ENCODE data around the gene FNBP1. TPM values are rescaled to one million over a fixed set of nuclear protein-coding genes. Genes with fewer than 3 reads are reported as not detected.
"Not testable (repeated sequence)": the region's sequence is repeated elsewhere in the genome, so short reads cannot be mapped to it uniquely, and the experiment has no call there.

The FNBP1 gene
- total RNA-seq, 1 donor from 2014 or later, result 245 TPM

GRCh38 chr9:130006952-130007351 lies 36.0 kb downstream of the FNBP1 start:
- H3K9me3 Mint-ChIP-seq, H3K27me3 Mint-ChIP-seq, DNase-seq: not testable (repeated sequence)
- Mint-ChIP-seq H3K36me3 (ENCODE audit: low read depth) (peaks cover 53% of the 10 kb centered on the region), H3K4me1 (peaks cover 60% of the 10 kb centered on the region), H3K4me3 (peak overlapping the region; percentile 60), H3K27ac (peak overlapping the region; percentile 93)
- intact Hi-C loops (cut with micrococcal nuclease), result loop anchor here (1.0 kb wide), 1 partner anchor 8 kb away; no protein-coding TSS in a partner anchor

GRCh38 chr9:130003943-130004552 lies 38.9 kb downstream of the FNBP1 start:
- no peak for DNase-seq
- H3K27ac Mint-ChIP-seq, result peak overlapping the region; percentile 48
- no peak overlapping the region for H3K4me3 Mint-ChIP-seq
- H3K9me3 Mint-ChIP-seq, result no peaks in the 10 kb centered on the region
- H3K4me1 Mint-ChIP-seq, result peaks cover 53% of the 10 kb centered on the region
- peaks cover 42% of the 10 kb centered on the region for H3K36me3 Mint-ChIP-seq (ENCODE audit: low read depth)
- H3K27me3 Mint-ChIP-seq, result no peaks in the 10 kb centered on the region
- intact Hi-C loops (cut with micrococcal nuclease), result no loop called here

GRCh38 chr9:130002320-130002719 lies 40.7 kb downstream of the FNBP1 start:
- Mint-ChIP-seq H3K36me3 (ENCODE audit: low read depth) (peaks cover 43% of the 10 kb centered on the region), H3K27me3 (no peaks in the 10 kb centered on the region), H3K27ac (peak overlapping the region; percentile 67), H3K4me3 (no peak overlapping the region), H3K4me1 (peaks cover 49% of the 10 kb centered on the region), H3K9me3 (no peaks in the 10 kb centered on the region)
- no peak for DNase-seq
- intact Hi-C loops (cut with micrococcal nuclease), result no loop called here

- Mint-ChIP-seq H3K9me3 (no peaks in the 10 kb centered on the region), H3K4me3 (no peak overlapping the region), H3K27ac (peak overlapping the region; percentile 67), H3K36me3 (ENCODE audit: low read depth) (peaks cover 41% of the 10 kb centered on the region), H3K27me3 (no peaks in the 10 kb centered on the region), H3K4me1 (peaks cover 46% of the 10 kb centered on the region)
- intact Hi-C loops (cut with micrococcal nuclease), result no loop called here
- DNase-seq, result no peak
Measured at GRCh38 chr9:130001190-130001589, 41.8 kb downstream of the FNBP1 start.

GRCh38 chr9:129999141-129999510 lies 43.9 kb downstream of the FNBP1 start:
- Mint-ChIP-seq H3K27ac (peak overlapping the region; percentile 86), H3K27me3 (no peaks in the 10 kb centered on the region), H3K4me3 (peak overlapping the region; percentile 58), H3K4me1 (peaks cover 57% of the 10 kb centered on the region), H3K36me3 (ENCODE audit: low read depth) (peaks cover 50% of the 10 kb centered on the region), H3K9me3 (no peaks in the 10 kb centered on the region)
- intact Hi-C loops (cut with micrococcal nuclease), result loop anchor here (1.0 kb wide), 1 partner anchor 8 kb away; no protein-coding TSS in a partner anchor
- no peak for DNase-seq

- H3K9me3 Mint-ChIP-seq, result no peaks in the 10 kb centered on the region
- H3K27me3 Mint-ChIP-seq, result no peaks in the 10 kb centered on the region
- peak overlapping the region; percentile 86 for H3K27ac Mint-ChIP-seq
- peaks cover 51% of the 10 kb centered on the region for H3K36me3 Mint-ChIP-seq (ENCODE audit: low read depth)
- H3K4me1 Mint-ChIP-seq, result peaks cover 59% of the 10 kb centered on the region
- no peak for DNase-seq
- peak overlapping the region; percentile 58 for H3K4me3 Mint-ChIP-seq
- intact Hi-C loops (cut with micrococcal nuclease), result loop anchor here (1.0 kb wide), 1 partner anchor 9 kb away; no protein-coding TSS in a partner anchor
Measured at GRCh38 chr9:129998491-129999140, 44.4 kb downstream of the FNBP1 start.

GRCh38 chr9:129997706-129998105 lies 45.3 kb downstream of the FNBP1 start:
- intact Hi-C loops (cut with micrococcal nuclease), result not testable (repeated sequence)

GRCh38 chr9:129996161-129996830 lies 46.7 kb downstream of the FNBP1 start:
- H3K27me3 Mint-ChIP-seq, result no peaks in the 10 kb centered on the region
- peaks cover 54% of the 10 kb centered on the region for H3K4me1 Mint-ChIP-seq
- H3K4me3 Mint-ChIP-seq, result peak overlapping the region; percentile 75
- intact Hi-C loops (cut with micrococcal nuclease), result no loop called here
- peak overlapping the region; percentile 95 for H3K27ac Mint-ChIP-seq
- H3K36me3 Mint-ChIP-seq (ENCODE audit: low read depth), result peaks cover 43% of the 10 kb centered on the region
- no peaks in the 10 kb centered on the region for H3K9me3 Mint-ChIP-seq
- no peak for DNase-seq

More at GRCh38 chr9:129997706-129998105, 45.3 kb downstream of the FNBP1 start:
- H3K9me3 Mint-ChIP-seq, DNase-seq, H3K4me3 Mint-ChIP-seq, H3K27me3 Mint-ChIP-seq: not testable (repeated sequence)
- Mint-ChIP-seq H3K27ac (peak overlapping the region; percentile 86), H3K4me1 (peaks cover 54% of the 10 kb centered on the region), H3K36me3 (ENCODE audit: low read depth) (peaks cover 44% of the 10 kb centered on the region)

- Mint-ChIP-seq H3K27me3 (no peaks in the 10 kb centered on the region), H3K36me3 (ENCODE audit: low read depth) (peaks cover 45% of the 10 kb centered on the region), H3K4me1 (peaks cover 56% of the 10 kb centered on the region), H3K4me3 (peak overlapping the region; percentile 75), H3K9me3 (no peaks in the 10 kb centered on the region), H3K27ac (peak overlapping the region; percentile 95)
- intact Hi-C loops (cut with micrococcal nuclease), result loop anchor here (1.0 kb wide), 2 partner anchors 21 to 34 kb away; no protein-coding TSS in a partner anchor
- peak; percentile 77 for DNase-seq
Measured at GRCh38 chr9:129995409-129996160, 47.4 kb downstream of the FNBP1 start.

- intact Hi-C loops (cut with micrococcal nuclease), result loop anchor here (1.0 kb wide), 2 partner anchors 21 to 34 kb away; no protein-coding TSS in a partner anchor
- Mint-ChIP-seq H3K4me1 (peaks cover 56% of the 10 kb centered on the region), H3K27ac (peak overlapping the region; percentile 95), H3K27me3 (no peaks in the 10 kb centered on the region), H3K4me3 (peak overlapping the region; percentile 75), H3K36me3 (ENCODE audit: low read depth) (peaks cover 47% of the 10 kb centered on the region), H3K9me3 (no peaks in the 10 kb centered on the region)
- no peak for DNase-seq
Measured at GRCh38 chr9:129994882-129995281, 48.1 kb downstream of the FNBP1 start.

- H3K9me3 Mint-ChIP-seq; intact Hi-C loops (cut with micrococcal nuclease); DNase-seq; H3K27me3 Mint-ChIP-seq: not testable (repeated sequence)
- Mint-ChIP-seq H3K4me3 (peak overlapping the region; percentile 73), H3K4me1 (peaks cover 60% of the 10 kb centered on the region), H3K36me3 (ENCODE audit: low read depth) (peaks cover 49% of the 10 kb centered on the region), H3K27ac (peak overlapping the region; percentile 96)
Measured at GRCh38 chr9:129991139-129991538, 51.9 kb downstream of the FNBP1 start.

GRCh38 chr9:129990269-129991010 lies 52.5 kb downstream of the FNBP1 start:
- peak; percentile 80 for DNase-seq
- Mint-ChIP-seq H3K27ac (peak overlapping the region; percentile 96), H3K4me1 (peaks cover 54% of the 10 kb centered on the region), H3K9me3 (no peaks in the 10 kb centered on the region), H3K27me3 (no peaks in the 10 kb centered on the region), H3K4me3 (peak overlapping the region; percentile 71), H3K36me3 (ENCODE audit: low read depth) (peaks cover 47% of the 10 kb centered on the region)
- intact Hi-C loops (cut with micrococcal nuclease), result no loop called here

- H3K9me3 Mint-ChIP-seq, result no peaks in the 10 kb centered on the region
- H3K36me3 Mint-ChIP-seq (ENCODE audit: low read depth), result peaks cover 49% of the 10 kb centered on the region
- intact Hi-C loops (cut with micrococcal nuclease), result no loop called here
- DNase-seq, result no peak
- no peaks in the 10 kb centered on the region for H3K27me3 Mint-ChIP-seq
- H3K4me1 Mint-ChIP-seq, result peaks cover 53% of the 10 kb centered on the region
- H3K27ac Mint-ChIP-seq, result peak overlapping the region; percentile 92
- peak overlapping the region; percentile 31 for H3K4me3 Mint-ChIP-seq
Measured at GRCh38 chr9:129989740-129990139, 53.2 kb downstream of the FNBP1 start.

Measured in activated CD4-positive, alpha-beta T cell treated with anti-CD3 and anti-CD28 coated beads, Interleukin-2, amount 10 ng/mL, durations not matched to agents 24 days and 14 days (primary cell).